GM18873 (cell line): ENCODE results near the gene CCDC171.
A peak's percentile ranks its signal among the peaks of the same experiment; 100 is the strongest.
"Not testable (repeated sequence)": the region's sequence is repeated elsewhere in the genome, so short reads cannot be mapped to it uniquely, and the experiment has no call there.

Source experiments
- ATAC-seq: cut with Tn5 transposase; IDR thresholded peaks from one replicate; pipeline ENCODE4 v1.9.1; 2021; ENCODE audit warnings: mild to moderate bottlenecking, moderate library complexity, moderate number of reproducible peaks; ENCODE audit not compliant: unreplicated experiment, low FRiP score

Gene CCDC171

GRCh38 chr9:15670894-15671293, 118.1 kb downstream of the CCDC171 start:
- ATAC-seq, result peak; percentile 78

GRCh38 chr9:15693701-15694100, 140.9 kb downstream of the CCDC171 start:
- ATAC-seq, result no peak

GRCh38 chr9:15696979-15697378, 144.1 kb downstream of the CCDC171 start:
- no peak for ATAC-seq

GRCh38 chr9:15697446-15697851, 144.6 kb downstream of the CCDC171 start:
- no peak for ATAC-seq

- ATAC-seq, result not testable (repeated sequence)
Observed at GRCh38 chr9:15699876-15700559, 147.2 kb downstream of the CCDC171 start.

- no peak for ATAC-seq
Observed at GRCh38 chr9:15707000-15707399, 154.2 kb downstream of the CCDC171 start.

- ATAC-seq, result no peak
Observed at GRCh38 chr9:15711531-15711930, 158.7 kb downstream of the CCDC171 start.

GRCh38 chr9:15711931-15712330, 159.1 kb downstream of the CCDC171 start:
- no peak for ATAC-seq

- no peak for ATAC-seq
Observed at GRCh38 chr9:15714746-15715145, 161.9 kb downstream of the CCDC171 start.

- no peak for ATAC-seq
Observed at GRCh38 chr9:15717290-15717967, 164.6 kb downstream of the CCDC171 start.

GRCh38 chr9:15718423-15718822, 165.6 kb downstream of the CCDC171 start:
- no peak for ATAC-seq

GRCh38 chr9:15720861-15721260, 168.0 kb downstream of the CCDC171 start:
- no peak for ATAC-seq

GRCh38 chr9:15722888-15723287, 170.0 kb downstream of the CCDC171 start:
- no peak for ATAC-seq

GRCh38 chr9:15724016-15724415, 171.2 kb downstream of the CCDC171 start:
- ATAC-seq, result no peak

- ATAC-seq, result no peak
Observed at GRCh38 chr9:15724612-15725011, 171.8 kb downstream of the CCDC171 start.

- ATAC-seq, result no peak
Observed at GRCh38 chr9:15725953-15726352, 173.1 kb downstream of the CCDC171 start.

GRCh38 chr9:15729507-15729906, 176.7 kb downstream of the CCDC171 start:
- ATAC-seq, result no peak

- ATAC-seq, result no peak
Observed at GRCh38 chr9:15735083-15735857, 182.4 kb downstream of the CCDC171 start.

- no peak for ATAC-seq
Observed at GRCh38 chr9:15736569-15736968, 183.7 kb downstream of the CCDC171 start.

GRCh38 chr9:15738011-15738410, 185.2 kb downstream of the CCDC171 start:
- no peak for ATAC-seq

- ATAC-seq, result no peak
Observed at GRCh38 chr9:15741015-15741414, 188.2 kb downstream of the CCDC171 start.
